Omental fat pad (tissue), 4 donors: Measurements from ENCODE around the gene ASZ1. TPM values are rescaled to one million over a fixed set of nuclear protein-coding genes. Genes with fewer than 3 reads are reported as not detected.

Experiments used
- ATAC-seq: fragments of 150-250 bp; one replicate; pipeline ENCODE4 v1.9.1; 2016; ENCODE audit warnings: mild to moderate bottlenecking, moderate library complexity; ENCODE audit not compliant: low FRiP score
- DNase-seq: peaks from one replicate; pipeline ENCODE4 v3.0.0-alpha.2; 2019; ENCODE audit warnings: low spot score
- total RNA-seq, 4 donors: library from RNA; depleted of rRNA; stranded (reverse); fragments of >200 nt; gene quantifications; one replicate each; pipeline ENCODE4 v1.1.0, GENCODE V29; 2016
- TF ChIP-seq, protein P1 (sequence below), 3 donors: fragments of 450-650 bp; IDR thresholded peaks; one replicate each; pipeline ENCODE4 v1.5.1; 2016 to 2017; ENCODE audit warnings: antibody characterized with exemption in 3 of 3, mild to moderate bottlenecking in 3 of 3, moderate library complexity in 2 of 3

The ASZ1 gene
- total RNA-seq, 4 donors from 2014 or later: not detected

- ATAC-seq: no peak
- no peak for DNase-seq
- TF ChIP-seq, protein P1, sequence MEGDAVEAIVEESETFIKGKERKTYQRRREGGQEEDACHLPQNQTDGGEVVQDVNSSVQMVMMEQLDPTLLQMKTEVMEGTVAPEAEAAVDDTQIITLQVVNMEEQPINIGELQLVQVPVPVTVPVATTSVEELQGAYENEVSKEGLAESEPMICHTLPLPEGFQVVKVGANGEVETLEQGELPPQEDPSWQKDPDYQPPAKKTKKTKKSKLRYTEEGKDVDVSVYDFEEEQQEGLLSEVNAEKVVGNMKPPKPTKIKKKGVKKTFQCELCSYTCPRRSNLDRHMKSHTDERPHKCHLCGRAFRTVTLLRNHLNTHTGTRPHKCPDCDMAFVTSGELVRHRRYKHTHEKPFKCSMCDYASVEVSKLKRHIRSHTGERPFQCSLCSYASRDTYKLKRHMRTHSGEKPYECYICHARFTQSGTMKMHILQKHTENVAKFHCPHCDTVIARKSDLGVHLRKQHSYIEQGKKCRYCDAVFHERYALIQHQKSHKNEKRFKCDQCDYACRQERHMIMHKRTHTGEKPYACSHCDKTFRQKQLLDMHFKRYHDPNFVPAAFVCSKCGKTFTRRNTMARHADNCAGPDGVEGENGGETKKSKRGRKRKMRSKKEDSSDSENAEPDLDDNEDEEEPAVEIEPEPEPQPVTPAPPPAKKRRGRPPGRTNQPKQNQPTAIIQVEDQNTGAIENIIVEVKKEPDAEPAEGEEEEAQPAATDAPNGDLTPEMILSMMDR (IDR thresholded peaks at IDR 0.05): no peak
Observed at GRCh38 chr7:117375380-117375779, 51.9 kb downstream of the ASZ1 start.

DNA sequence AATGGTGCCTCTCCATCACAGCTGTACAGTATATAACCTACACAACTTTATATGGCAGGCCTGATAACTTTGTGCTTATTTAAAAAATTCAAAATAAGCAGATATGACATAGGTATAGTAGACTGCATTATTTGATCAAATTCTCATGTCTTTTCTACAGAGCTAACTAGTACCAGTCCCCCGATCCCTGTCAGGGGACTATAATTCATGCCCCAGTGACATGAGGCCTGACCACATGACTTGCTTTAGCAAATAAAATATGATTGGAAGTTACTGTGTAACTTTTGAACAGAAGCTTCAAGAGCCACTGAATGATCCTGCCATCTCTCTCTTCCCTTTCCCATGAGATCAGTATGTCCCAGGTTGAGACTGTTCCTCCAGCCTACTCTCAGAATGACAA is 55.2 kb downstream of the ASZ1 start:
- TF ChIP-seq, protein P1 (IDR thresholded peaks at IDR 0.05): no peak
- ATAC-seq: no peak
- DNase-seq: no peak

GRCh38 chr7:117364339-117365080 is 62.8 kb downstream of the ASZ1 start:
- DNase-seq: no peak
- ATAC-seq: no peak
- TF ChIP-seq, protein P1 (IDR thresholded peaks at IDR 0.05): no peak

DNA sequence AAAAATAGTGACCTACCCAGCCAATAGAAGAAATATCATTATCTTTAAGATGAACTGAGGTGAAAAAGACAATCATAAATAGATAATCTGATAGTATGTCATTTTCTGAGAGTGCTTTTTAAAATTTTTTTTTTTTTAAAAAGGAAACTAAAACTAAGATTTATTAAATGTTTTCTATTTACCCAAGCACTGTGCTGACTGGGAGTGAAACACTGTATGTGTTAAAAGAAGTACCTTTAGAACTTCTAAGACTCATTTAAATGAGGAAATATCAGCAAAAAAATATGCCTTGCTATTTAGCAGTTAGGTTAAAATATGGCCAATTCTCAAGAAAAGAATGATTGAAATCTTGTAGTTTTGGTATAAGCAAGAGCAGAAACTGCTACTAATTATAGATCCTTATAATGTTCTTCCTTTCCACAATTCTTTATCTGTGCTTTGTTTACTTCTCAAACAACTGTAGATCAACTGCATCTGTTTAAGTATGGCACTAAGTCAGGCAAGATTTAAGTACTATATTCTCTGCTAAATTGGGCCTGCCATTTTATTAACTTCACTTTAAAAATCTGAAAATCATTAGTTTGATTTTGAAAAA is 64.9 kb downstream of the ASZ1 start:
- DNase-seq (no peak), ATAC-seq (no peak)
- TF ChIP-seq, protein P1 (IDR thresholded peaks at IDR 0.05): no peak

- TF ChIP-seq, protein P1 (IDR thresholded peaks at IDR 0.05): no peak
- DNase-seq (no peak), ATAC-seq (no peak)
Observed at GRCh38 chr7:117350027-117350426, 77.3 kb downstream of the ASZ1 start.

GRCh38 chr7:117349570-117349969 is 77.7 kb downstream of the ASZ1 start:
- TF ChIP-seq, protein P1 (IDR thresholded peaks at IDR 0.05): no peak
- DNase-seq (no peak), ATAC-seq (no peak)
